Thymus (tissue), 11 donors: ENCODE results near the gene HAUS2. TPM values are rescaled to one million over a fixed set of nuclear protein-coding genes. Genes with fewer than 3 reads are reported as not detected.
A peak's percentile ranks its signal among the peaks of the same experiment; 100 is the strongest.

Source experiments
- DNase-seq, 9 donors: peaks; one replicate each; pipeline ENCODE4 v3.0.0-alpha.2; 2013; ENCODE audit warnings: low spot score in 9 of 9, low read depth in 6 of 9, missing footprints in 1 of 9
- H3K27ac ChIP-seq, 2 donors: one replicate each; pipeline ENCODE4 v1.5.1; 2013; ENCODE audit warnings: control low read depth in 1 of 2, low read depth in 1 of 2, low read length in 1 of 2, mild to moderate bottlenecking in 1 of 2, moderate library complexity in 1 of 2
- H3K27me3 ChIP-seq, 2 donors: one replicate each; pipeline ENCODE4 v1.5.1; 2013; ENCODE audit warnings: low read length in 1 of 2; ENCODE audit not compliant: control insufficient read depth in 2 of 2, insufficient read depth in 1 of 2
- H3K36me3 ChIP-seq, 2 donors: one replicate each; pipeline ENCODE4 v1.5.1; 2013; ENCODE audit warnings: low read length in 1 of 2, mild to moderate bottlenecking in 1 of 2, moderate library complexity in 1 of 2; ENCODE audit not compliant: control insufficient read depth in 2 of 2, insufficient read depth in 2 of 2
- H3K4me1 ChIP-seq, 2 donors: one replicate each; pipeline ENCODE4 v1.5.1; 2013; ENCODE audit warnings: low read length in 2 of 2; ENCODE audit not compliant: control insufficient read depth in 2 of 2, insufficient read depth in 2 of 2
- H3K4me3 ChIP-seq, 2 donors: one replicate each; pipeline ENCODE4 v1.5.1; 2013; ENCODE audit warnings: low read length in 2 of 2, control low read depth in 1 of 2, mild to moderate bottlenecking in 1 of 2
- H3K9me3 ChIP-seq, 2 donors: one replicate each; pipeline ENCODE4 v1.5.1; 2013; ENCODE audit warnings: low read length in 1 of 2, mild to moderate bottlenecking in 1 of 2; ENCODE audit not compliant: control insufficient read depth in 2 of 2, insufficient read depth in 1 of 2
- WGBS: extraction: QIAGEN DNeasy Blood & Tissue Kit; methylation state at CpG from one replicate; pipeline ENCODE4 v1.1.7; 2013; 5-methylcytosine and 5-hydroxymethylcytosine counted together
- polyA plus RNA-seq: library from polyadenylated mRNA; stranded (reverse); fragments of 200-250 nt; gene quantifications from one replicate; pipeline ENCODE4 v1.2.3, GENCODE V29; 2013
- total RNA-seq: library from RNA; stranded (reverse); fragments of 120-200 nt; gene quantifications from one replicate; pipeline ENCODE4 v1.2.4, GENCODE V29; 2013
- donor health status: healthy.

Gene HAUS2
- total and polyA plus RNA-seq, 2 donors = 18.6 to 24.5 TPM

DNA sequence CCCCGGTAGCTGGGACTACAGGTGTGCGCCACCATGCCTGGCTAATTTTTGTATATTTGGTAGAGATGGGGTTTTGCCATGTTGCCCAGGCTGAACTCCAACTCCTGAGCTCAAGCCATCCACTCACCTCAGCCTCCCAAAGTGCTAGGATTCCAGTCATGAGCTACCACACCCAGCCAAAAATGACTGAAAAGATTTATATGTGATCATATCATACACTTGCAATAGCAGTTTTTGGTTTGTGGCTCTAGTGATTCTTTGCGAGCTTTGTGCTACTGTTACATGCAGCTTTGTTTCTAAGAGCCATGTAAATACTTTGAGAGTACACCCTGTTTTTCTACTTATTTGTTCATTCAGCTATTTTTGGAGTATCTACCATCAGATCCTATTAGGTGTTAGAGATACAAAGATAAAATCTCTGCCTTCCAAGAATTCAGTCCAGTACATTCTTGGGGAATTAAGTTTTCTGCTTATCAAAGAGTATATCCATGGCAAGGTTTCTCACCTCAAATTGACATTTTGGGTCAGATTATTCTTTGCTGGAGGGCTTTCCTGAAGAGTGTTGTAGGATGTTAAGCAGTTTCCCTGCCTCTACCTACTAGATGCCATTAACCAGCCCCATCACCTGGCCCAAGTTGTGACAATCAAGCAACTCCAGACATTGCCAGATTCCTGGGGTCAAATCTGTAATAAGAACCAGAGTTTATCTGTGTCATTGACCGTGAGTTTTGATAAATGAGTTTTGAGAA, 38.2 kb upstream of the HAUS2 start:
- H3K4me1 ChIP-seq = no peaks in the 10 kb centered on the region
- H3K27ac ChIP-seq = no peak overlapping the region
- no peaks in the 10 kb centered on the region for H3K9me3 ChIP-seq
- no peaks in the 10 kb centered on the region for H3K27me3 ChIP-seq
- DNase-seq = no peak
- 89% methylated on average over 4 of the region's 4 CpGs for WGBS
- H3K36me3 ChIP-seq = peaks cover 4 to 17% of the 10 kb centered on the region in 2 donors
- no peak overlapping the region for H3K4me3 ChIP-seq

- H3K4me1 ChIP-seq = no peaks in the 10 kb centered on the region
- WGBS = 53% methylated on average over 4 of the region's 4 CpGs
- no peaks in the 10 kb centered on the region for H3K27me3 ChIP-seq
- H3K36me3 ChIP-seq = peaks cover 4 to 18% of the 10 kb centered on the region in 2 donors
- DNase-seq = no peak
- H3K27ac ChIP-seq = no peak overlapping the region
- H3K9me3 ChIP-seq = no peaks in the 10 kb centered on the region
- H3K4me3 ChIP-seq = no peak overlapping the region
These were observed 37.6 kb upstream of the HAUS2 start for GRCh38 chr15:42511007-42511391.

- H3K4me1 ChIP-seq = no peaks in the 10 kb centered on the region
- H3K27ac ChIP-seq = no peak overlapping the region
- H3K9me3 ChIP-seq = no peaks in the 10 kb centered on the region
- H3K27me3 ChIP-seq = no peaks in the 10 kb centered on the region
- no peak for DNase-seq
- no peak overlapping the region for H3K4me3 ChIP-seq
- peaks cover 6 to 13% of the 10 kb centered on the region in 2 donors for H3K36me3 ChIP-seq
- 99% methylated on average over 2 of the region's 2 CpGs for WGBS
These were observed 25.3 kb upstream of the HAUS2 start for GRCh38 chr15:42523331-42523730.

- Histone ChIP-seq H3K4me1 (no peaks in the 10 kb centered on the region), H3K4me3 (no peak overlapping the region), H3K27ac (no peak overlapping the region), H3K9me3 (no peaks in the 10 kb centered on the region), H3K36me3 (peaks cover 14 to 27% of the 10 kb centered on the region in 2 donors), H3K27me3 (no peaks in the 10 kb centered on the region)
- WGBS = 99% methylated on average over 3 of the region's 3 CpGs
- DNase-seq = no peak
These were observed 19.7 kb upstream of the HAUS2 start for GRCh38 chr15:42528970-42529369.

GRCh38 chr15:42533246-42533645, 15.4 kb upstream of the HAUS2 start:
- Histone ChIP-seq H3K9me3 (no peaks in the 10 kb centered on the region), H3K4me3 (no peak overlapping the region), H3K36me3 (peaks cover 19 to 24% of the 10 kb centered on the region in 2 donors), H3K4me1 (no peaks in the 10 kb centered on the region), H3K27ac (no peak overlapping the region), H3K27me3 (no peaks in the 10 kb centered on the region)
- WGBS = 99% methylated on average over 1 of the region's 1 CpG
- DNase-seq = no peak

GRCh38 chr15:42544853-42545629, 3.6 kb upstream of the HAUS2 start:
- no peak for DNase-seq
- Histone ChIP-seq H3K27me3 (no peaks in the 10 kb centered on the region), H3K4me3 (no peak overlapping the region), H3K27ac (no peak overlapping the region), H3K9me3 (no peaks in the 10 kb centered on the region), H3K36me3 (peaks cover 18 to 24% of the 10 kb centered on the region in 2 donors), H3K4me1 (peaks cover 14 to 18% of the 10 kb centered on the region in 2 donors)
- 95% methylated on average over 4 of the region's 4 CpGs for WGBS

DNA sequence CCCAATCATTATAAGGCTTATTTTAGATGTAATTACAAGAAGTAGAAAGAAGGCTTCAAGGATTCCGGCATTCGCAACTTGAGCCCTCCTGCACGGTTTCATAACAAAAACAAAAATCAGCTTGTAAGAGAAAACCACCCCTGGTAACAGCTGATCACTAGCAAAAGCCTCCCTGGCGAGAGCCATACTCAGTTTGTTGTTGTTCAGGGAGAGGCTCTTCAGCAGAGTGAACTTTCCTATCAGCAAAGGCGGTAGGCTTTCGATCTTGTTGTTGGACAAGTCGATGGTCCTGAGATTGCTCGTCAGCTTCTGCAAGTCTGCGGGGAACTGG, 755 bp upstream of the HAUS2 start:
- H3K36me3 ChIP-seq = peaks cover 15 to 26% of the 10 kb centered on the region in 2 donors
- 15% methylated on average over 9 of the region's 9 CpGs for WGBS
- DNase-seq = peak in 3 of 9 donors; percentile 3 to 38 (median 11)
- H3K27ac ChIP-seq = peak overlapping the region; percentile 90 to 94
- H3K4me1 ChIP-seq = peaks cover 15 to 20% of the 10 kb centered on the region in 2 donors
- no peaks in the 10 kb centered on the region for H3K27me3 ChIP-seq
- H3K4me3 ChIP-seq = peak overlapping the region; percentile 81 to 95
- no peaks in the 10 kb centered on the region for H3K9me3 ChIP-seq

- H3K36me3 ChIP-seq = peaks cover 8 to 17% of the 10 kb centered on the region in 2 donors
- H3K4me1 ChIP-seq = peaks cover 15 to 20% of the 10 kb centered on the region in 2 donors
- under 1% methylated on average over 15 of the region's 15 CpGs for WGBS
- peak in 1 of 9 donors; percentile 29 for DNase-seq
- no peaks in the 10 kb centered on the region for H3K27me3 ChIP-seq
- peak overlapping the region; percentile 90 to 94 for H3K27ac ChIP-seq
- H3K4me3 ChIP-seq = peak overlapping the region; percentile 81 to 95
- H3K9me3 ChIP-seq = no peaks in the 10 kb centered on the region
These were observed 424 bp downstream of the HAUS2 start for GRCh38 chr15:42549032-42549491.

GRCh38 chr15:42549741-42550392, 1.2 kb downstream of the HAUS2 start:
- no peak overlapping the region for H3K27ac ChIP-seq
- peak overlapping the region; percentile 81 to 95 for H3K4me3 ChIP-seq
- peaks cover 0 to 11% of the 10 kb centered on the region in 2 donors for H3K36me3 ChIP-seq
- peaks cover 15 to 20% of the 10 kb centered on the region in 2 donors for H3K4me1 ChIP-seq
- WGBS = 77% methylated on average over 12 of the region's 12 CpGs
- DNase-seq = no peak
- no peaks in the 10 kb centered on the region for H3K27me3 ChIP-seq
- no peaks in the 10 kb centered on the region for H3K9me3 ChIP-seq
